Gastrocnemius medialis (tissue), 4 donors: Measurements from ENCODE around the gene CDH4.

ENCODE experiments used
- CTCF ChIP-seq, 5 experiments: fragments of 450-650 bp in 3 of 5; fragments of 200-600 bp in 2 of 5; sonication (generic) in 2 of 5; IDR thresholded peaks in 4 of 5; conservative IDR thresholded peaks in 1 of 5; 1 replicate in 4 of 5; 2 replicates in 1 of 5; pipeline ENCODE4 v1.5.1; 2016 to 2019; ENCODE audit warnings: antibody characterized with exemption in 5 of 5, mild to moderate bottlenecking in 3 of 5, moderate library complexity in 3 of 5
- POLR2A ChIP-seq, 2 donors: fragments of 450-650 bp; IDR thresholded peaks; one replicate each; pipeline ENCODE4 v1.6.1; 2017; ENCODE audit warnings: antibody characterized with exemption in 2 of 2, mild to moderate bottlenecking in 2 of 2, moderate library complexity in 2 of 2

- no peak for TF ChIP-seq CTCF (IDR thresholded peaks at IDR 0.05 in 4 of 5, conservative IDR thresholded peaks at IDR 0.05 in 1 of 5)
- TF ChIP-seq POLR2A (IDR thresholded peaks at IDR 0.05) = no peak
Measured at GRCh38 chr20:61849822-61850221, 597.8 kb downstream of the CDH4 start.
